Heart right ventricle (tissue), 16 donors: ENCODE results near the gene ALDOB. TPM values are rescaled to one million over a fixed set of nuclear protein-coding genes. Genes with fewer than 3 reads are reported as not detected.

Experiments used
- ATAC-seq, 8 donors: fragments of 200-7000 bp; cut with Tn5 transposase; one replicate each; pipeline ENCODE4 v1.9.1; 2020; ENCODE audit warnings: mild to moderate bottlenecking in 8 of 8, moderate library complexity in 8 of 8, moderate number of reproducible peaks in 1 of 8
- DNase-seq, 2 donors: peaks; one replicate each; pipeline ENCODE4 v3.0.0-alpha.2; 2020
- H3K27ac ChIP-seq, 10 donors: fragments of 200-600 bp; sonication (generic) in 2 of 10; one replicate each; pipeline versions ENCODE4 v1.5.0 to v1.8.0; 2020 to 2022; ENCODE audit warnings: mild to moderate bottlenecking in 3 of 10
- H3K27me3 ChIP-seq, 7 donors: fragments of 200-600 bp; one replicate each; pipeline ENCODE4 v1.8.0; 2021 to 2022; ENCODE audit warnings: mild to moderate bottlenecking in 2 of 7
- H3K36me3 ChIP-seq, 9 donors: fragments of 200-600 bp; sonication (generic) in 1 of 9; one replicate each; pipeline versions ENCODE4 v1.5.0 to v1.8.0; 2020 to 2022; ENCODE audit warnings: mild to moderate bottlenecking in 2 of 9
- H3K4me1 ChIP-seq, 9 donors: fragments of 200-600 bp; sonication (generic) in 1 of 9; one replicate each; pipeline versions ENCODE4 v1.5.0 to v1.8.0; 2020 to 2022; ENCODE audit warnings: mild to moderate bottlenecking in 4 of 9
- H3K4me3 ChIP-seq, 10 donors: fragments of 200-600 bp; sonication (generic) in 2 of 10; one replicate each; pipeline versions ENCODE4 v1.5.0 to v1.8.0; 2020 to 2022; ENCODE audit warnings: mild to moderate bottlenecking in 7 of 10, moderate library complexity in 2 of 10
- H3K9me3 ChIP-seq, 11 donors: fragments of 200-600 bp in 10 of 11; sonication (generic) in 2 of 11; one replicate each; pipeline versions ENCODE4 v1.5.0 to v1.8.0; 2013 to 2022; ENCODE audit warnings: mild to moderate bottlenecking in 2 of 11, control low read depth in 1 of 11, moderate library complexity in 1 of 11
- WGBS, 2 donors: extraction: QIAGEN DNeasy Blood & Tissue Kit; methylation state at CpG; one replicate each; pipeline ENCODE4 v1.1.7; 2013; ENCODE audit warnings: inconsistent platforms in 1 of 2; 5-methylcytosine and 5-hydroxymethylcytosine counted together
- intact Hi-C, 10 donors: fragments of 100-400 bp; cut with DNase I; formaldehyde crosslinking; loops; one replicate each; pipeline versions ENCODE4 v1.11.1 to v1.14.2; 2022
- polyA plus RNA-seq, 2 donors: library from polyadenylated mRNA; stranded (reverse); fragments of 200-250 nt; gene quantifications; one replicate each; pipeline ENCODE4 v1.2.3, GENCODE V29; 2013
- total RNA-seq, 10 donors: library from RNA; stranded (reverse); fragmentation: NEBNext Ultra II Directional in 3 of 10; extraction: Animal tissue kit (Norgen Biotek cat#: 25700) in 3 of 10; gene quantifications; one replicate each; pipeline versions ENCODE4 v1.2.1 to v1.2.4, GENCODE V29; 2021 to 2023
- TF ChIP-seq, protein P1 (sequence below), 9 donors: fragments of 200-600 bp; sonication (generic) in 2 of 9; IDR thresholded peaks; one replicate each; pipeline versions ENCODE4 v1.5.0 to v1.8.0; 2021 to 2022; ENCODE audit warnings: antibody characterized with exemption in 9 of 9, mild to moderate bottlenecking in 5 of 9, moderate library complexity in 1 of 9
- donor health status: Arrhythmogenic right ventricular cardiomyopathy.
- donor health status: ischemic (EF 13 %, LVEDD 7.1; RV severe dilation, severe dysfunction).
- donor health status: healthy with polysubstance abuse.
- donor health status: DM: no; HTN: yes; CAD: no.
- donor health status: DM: no; HTN: no; CAD: no.
- donor health status: ischemic (EF 25% LVEDD 6.9; RV normal size, moderate dysfunction).
- donor health status: ischemic (EF 25% LVEDD 5.7; RV mildly dilated, moderate dysfunction).
- donor health status: healthy.
- donor health status: DM: yes; HTN: yes; CAD: no.
- donor health status: Ischemic cardiomyopathy.
- donor health status: ischemic (EF 35%, LVEDD 5.7; RV mildly dilated, moderate dysfunction).
- donor health status: nonischemic (EF 11% LVEDD 7.7; RV severe dilation, severe dysfunction).
- donor health status: DM: yes; HTN: yes; CAD: no.
- donor health status: PGD.
- donor health status: ischemic (EF 29% LVEDD 5.4; RV normal size, mild dysfunction).
- donor health status: nonischemic (EF 23%, LVEDD 6.1; RV moderate dilation, normal function).

The ALDOB gene
- total and polyA plus RNA-seq, 12 donors, result 0.17 to 1.4 (median 0.44) TPM; not detected in 2

- intact Hi-C loops, result no loop called here
- no peak for DNase-seq
- no peaks in the 10 kb centered on the region for H3K36me3 ChIP-seq
- TF ChIP-seq, protein P1, sequence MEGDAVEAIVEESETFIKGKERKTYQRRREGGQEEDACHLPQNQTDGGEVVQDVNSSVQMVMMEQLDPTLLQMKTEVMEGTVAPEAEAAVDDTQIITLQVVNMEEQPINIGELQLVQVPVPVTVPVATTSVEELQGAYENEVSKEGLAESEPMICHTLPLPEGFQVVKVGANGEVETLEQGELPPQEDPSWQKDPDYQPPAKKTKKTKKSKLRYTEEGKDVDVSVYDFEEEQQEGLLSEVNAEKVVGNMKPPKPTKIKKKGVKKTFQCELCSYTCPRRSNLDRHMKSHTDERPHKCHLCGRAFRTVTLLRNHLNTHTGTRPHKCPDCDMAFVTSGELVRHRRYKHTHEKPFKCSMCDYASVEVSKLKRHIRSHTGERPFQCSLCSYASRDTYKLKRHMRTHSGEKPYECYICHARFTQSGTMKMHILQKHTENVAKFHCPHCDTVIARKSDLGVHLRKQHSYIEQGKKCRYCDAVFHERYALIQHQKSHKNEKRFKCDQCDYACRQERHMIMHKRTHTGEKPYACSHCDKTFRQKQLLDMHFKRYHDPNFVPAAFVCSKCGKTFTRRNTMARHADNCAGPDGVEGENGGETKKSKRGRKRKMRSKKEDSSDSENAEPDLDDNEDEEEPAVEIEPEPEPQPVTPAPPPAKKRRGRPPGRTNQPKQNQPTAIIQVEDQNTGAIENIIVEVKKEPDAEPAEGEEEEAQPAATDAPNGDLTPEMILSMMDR (IDR thresholded peaks at IDR 0.05), result no peak
- no peaks in the 10 kb centered on the region for H3K27me3 ChIP-seq
- peaks cover 0 to 5% (median 0%) of the 10 kb centered on the region in 11 donors for H3K9me3 ChIP-seq
- no peaks in the 10 kb centered on the region for H3K4me1 ChIP-seq
- no peak overlapping the region for H3K4me3 ChIP-seq
- 65 to 72% methylated on average over 2 of the region's 2 CpGs for WGBS, 2 donors
- no peak overlapping the region for H3K27ac ChIP-seq
- no peak for ATAC-seq
Observed at GRCh38 chr9:101372327-101373118, 63.1 kb downstream of the ALDOB start.

DNA sequence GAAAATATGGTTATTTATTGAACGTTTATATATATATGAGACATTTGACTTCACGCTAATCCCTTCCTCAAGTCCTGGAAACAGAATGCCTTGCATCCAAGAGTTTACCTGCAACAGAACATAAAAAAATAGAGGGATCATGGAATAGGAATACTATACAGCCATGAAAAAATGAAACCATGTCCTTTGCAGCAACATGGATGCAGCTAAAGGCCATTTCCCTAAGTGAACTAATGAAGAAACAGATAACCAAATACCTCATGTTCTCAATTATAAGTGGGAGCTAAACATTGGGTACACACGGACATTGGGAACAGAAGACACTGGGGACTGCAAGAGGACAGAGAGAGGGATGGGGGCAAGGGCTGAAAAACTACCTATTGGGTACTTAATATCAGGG lies 63.8 kb downstream of the ALDOB start:
- intact Hi-C loops, result no loop called here
- 96 to 98% methylated on average over 3 of the region's 3 CpGs for WGBS, 2 donors
- no peak overlapping the region for H3K27ac ChIP-seq
- DNase-seq (no peak), ATAC-seq (no peak)
- peaks cover 0 to 5% (median 0%) of the 10 kb centered on the region in 11 donors for H3K9me3 ChIP-seq
- H3K4me3 ChIP-seq, result no peak overlapping the region
- H3K27me3 ChIP-seq, result no peaks in the 10 kb centered on the region
- H3K4me1 ChIP-seq, result no peaks in the 10 kb centered on the region
- TF ChIP-seq, protein P1 (IDR thresholded peaks at IDR 0.05), result no peak
- no peaks in the 10 kb centered on the region for H3K36me3 ChIP-seq

Other genes with a start within 250 kb of the ALDOB start
- gene BAAT, start 50.8 kb downstream of the ALDOB start, total RNA-seq, result under 1 TPM in 5 of 10 donors, not detected in 5; 0.06 to 0.15 (median 0.07) TPM
- under 1 TPM; 0.03 to 0.15 TPM for gene BAAT, start 50.8 kb downstream of the ALDOB start, polyA plus RNA-seq
- 10 to 100 TPM; 12.2 to 20.6 (median 16.6) TPM for gene MRPL50, start 37.2 kb downstream of the ALDOB start, total RNA-seq
- 10 to 100 TPM in 1 of 2 donors, 1 to 10 TPM in 1; 9.0 to 10.5 TPM for gene MRPL50, start 37.2 kb downstream of the ALDOB start, polyA plus RNA-seq
- 10 to 100 TPM; 16.3 to 28.0 (median 20.5) TPM for gene ZNF189, start 36.9 kb downstream of the ALDOB start, total RNA-seq
- 10 to 100 TPM; 10.9 to 16.6 TPM for gene ZNF189, start 36.9 kb downstream of the ALDOB start, polyA plus RNA-seq
- 10 to 100 TPM; 39.1 to 64.4 (median 58.2) TPM for gene RNF20, start 98.1 kb upstream of the ALDOB start, total RNA-seq
- gene RNF20, start 98.1 kb upstream of the ALDOB start, polyA plus RNA-seq, result 10 to 100 TPM; 13.2 to 14.0 TPM
- gene PPP3R2, start 159.2 kb upstream of the ALDOB start, total RNA-seq, result not detected
- gene PPP3R2, start 159.2 kb upstream of the ALDOB start, polyA plus RNA-seq, result not detected